Measurements from ENCODE around the gene SH3BP5. TPM values are rescaled to one million over a fixed set of nuclear protein-coding genes. Genes with fewer than 3 reads are reported as not detected.

Gene SH3BP5
- total RNA-seq, 1 experiment from 2014 or later, result 39.3 TPM

DNA sequence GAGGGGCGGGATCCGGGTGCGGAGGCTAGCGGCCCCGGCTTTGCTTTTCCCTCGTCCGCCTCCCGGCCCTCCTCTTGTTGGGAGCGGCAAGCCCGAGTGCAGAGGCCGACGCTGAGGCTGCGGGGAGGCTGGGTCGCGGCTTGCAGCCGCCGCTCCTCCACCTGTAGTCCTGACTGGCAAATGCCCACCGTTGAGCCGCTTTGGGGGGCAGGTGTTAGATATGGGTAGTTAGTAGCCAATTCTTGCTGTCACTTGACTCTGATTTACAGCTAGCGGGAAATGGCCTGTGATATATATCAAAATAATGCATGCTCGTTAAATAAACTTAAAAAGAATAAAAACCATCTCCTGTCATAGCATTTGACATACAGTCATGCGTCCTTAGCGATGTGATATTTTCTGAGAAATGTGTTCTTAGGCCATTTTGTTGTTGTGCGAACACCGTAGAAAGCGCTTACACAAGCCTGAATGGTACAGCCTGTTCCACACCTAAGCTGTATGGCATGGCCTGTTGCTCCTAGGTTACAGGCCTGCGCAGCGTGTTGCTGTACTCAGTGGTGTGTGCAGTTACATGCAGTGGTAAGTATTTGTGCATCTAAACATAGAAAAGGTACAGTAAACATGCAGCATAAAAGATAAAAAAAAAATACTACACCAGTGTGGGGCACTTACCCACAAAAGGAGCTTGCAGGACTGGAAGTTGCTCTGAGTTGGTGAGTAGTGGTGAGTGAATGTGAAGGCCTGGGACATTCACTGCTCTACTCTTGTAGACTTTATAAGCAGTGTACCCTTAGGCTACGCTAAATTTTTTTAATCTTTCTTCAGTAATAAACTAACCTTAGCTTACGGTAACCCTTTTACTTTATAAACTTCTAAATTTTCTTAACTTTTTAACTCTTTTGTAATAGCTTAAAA is 125.5 kb downstream of the SH3BP5 start:
- H3K27ac ChIP-seq, result peak overlapping the region; percentile 50
- H3K79me2 ChIP-seq (ENCODE audit: low read depth), result peaks cover 47% of the 10 kb centered on the region
- peak; percentile 11 to 38 for DNase-seq
- no peak for TF ChIP-seq EZH2 (IDR thresholded peaks at IDR 0.05; ENCODE audit: low read depth)
- TF ChIP-seq, protein P1, sequence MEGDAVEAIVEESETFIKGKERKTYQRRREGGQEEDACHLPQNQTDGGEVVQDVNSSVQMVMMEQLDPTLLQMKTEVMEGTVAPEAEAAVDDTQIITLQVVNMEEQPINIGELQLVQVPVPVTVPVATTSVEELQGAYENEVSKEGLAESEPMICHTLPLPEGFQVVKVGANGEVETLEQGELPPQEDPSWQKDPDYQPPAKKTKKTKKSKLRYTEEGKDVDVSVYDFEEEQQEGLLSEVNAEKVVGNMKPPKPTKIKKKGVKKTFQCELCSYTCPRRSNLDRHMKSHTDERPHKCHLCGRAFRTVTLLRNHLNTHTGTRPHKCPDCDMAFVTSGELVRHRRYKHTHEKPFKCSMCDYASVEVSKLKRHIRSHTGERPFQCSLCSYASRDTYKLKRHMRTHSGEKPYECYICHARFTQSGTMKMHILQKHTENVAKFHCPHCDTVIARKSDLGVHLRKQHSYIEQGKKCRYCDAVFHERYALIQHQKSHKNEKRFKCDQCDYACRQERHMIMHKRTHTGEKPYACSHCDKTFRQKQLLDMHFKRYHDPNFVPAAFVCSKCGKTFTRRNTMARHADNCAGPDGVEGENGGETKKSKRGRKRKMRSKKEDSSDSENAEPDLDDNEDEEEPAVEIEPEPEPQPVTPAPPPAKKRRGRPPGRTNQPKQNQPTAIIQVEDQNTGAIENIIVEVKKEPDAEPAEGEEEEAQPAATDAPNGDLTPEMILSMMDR (conservative IDR thresholded peaks at IDR 0.05), result no peak
- peaks cover 19% of the 10 kb centered on the region for H3K4me1 ChIP-seq (replicated peaks; ENCODE audit: insufficient read depth)
- H3K9me3 ChIP-seq (ENCODE audit: insufficient read depth, low read depth), result no peaks in the 10 kb centered on the region
- POLR2A ChIA-PET (ENCODE audit: unreplicated experiment), result interaction anchor here (0.7 kb wide), 1 partner anchor 109 kb away, joined by 5 read pairs; no protein-coding TSS in a partner anchor
- H3K9me2 ChIP-seq (ENCODE audit: insufficient read depth), result no peaks in the 10 kb centered on the region
- CTCF ChIA-PET, result interaction anchor here (0.5 to 0.6 kb wide), 2 partner anchors 350 to 1065 kb away, joined by 4 to 6 read pairs; no protein-coding TSS in a partner anchor
- H2AFZ ChIP-seq, result peak overlapping the region; percentile 94
- H3F3A ChIP-seq (ENCODE audit: insufficient read depth, low read depth), result peaks cover 17% of the 10 kb centered on the region; the same call in 1 of the 2 replicates
- BruUV-seq (replicated peaks), result TSS peak; percentile 27
- intact Hi-C loops (cut with micrococcal nuclease; ENCODE audit: unreplicated experiment), result loop anchor here (2.0 to 10.0 kb wide), 6 partner anchors 100 to 1338 kb away; no protein-coding TSS in a partner anchor
- no peaks in the 10 kb centered on the region for H3K27me3 ChIP-seq (ENCODE audit: insufficient read depth, low read depth)
- H4K20me1 ChIP-seq (ENCODE audit: insufficient read depth), result peaks cover 30% of the 10 kb centered on the region
- H3K4me3 ChIP-seq, result peak overlapping the region; percentile 98
- peak overlapping the region; percentile 93 for H3K4me2 ChIP-seq
- H3K36me3 ChIP-seq (ENCODE audit: low read depth), result peaks cover 4% of the 10 kb centered on the region; the same call in 1 of the 2 replicates

DNA sequence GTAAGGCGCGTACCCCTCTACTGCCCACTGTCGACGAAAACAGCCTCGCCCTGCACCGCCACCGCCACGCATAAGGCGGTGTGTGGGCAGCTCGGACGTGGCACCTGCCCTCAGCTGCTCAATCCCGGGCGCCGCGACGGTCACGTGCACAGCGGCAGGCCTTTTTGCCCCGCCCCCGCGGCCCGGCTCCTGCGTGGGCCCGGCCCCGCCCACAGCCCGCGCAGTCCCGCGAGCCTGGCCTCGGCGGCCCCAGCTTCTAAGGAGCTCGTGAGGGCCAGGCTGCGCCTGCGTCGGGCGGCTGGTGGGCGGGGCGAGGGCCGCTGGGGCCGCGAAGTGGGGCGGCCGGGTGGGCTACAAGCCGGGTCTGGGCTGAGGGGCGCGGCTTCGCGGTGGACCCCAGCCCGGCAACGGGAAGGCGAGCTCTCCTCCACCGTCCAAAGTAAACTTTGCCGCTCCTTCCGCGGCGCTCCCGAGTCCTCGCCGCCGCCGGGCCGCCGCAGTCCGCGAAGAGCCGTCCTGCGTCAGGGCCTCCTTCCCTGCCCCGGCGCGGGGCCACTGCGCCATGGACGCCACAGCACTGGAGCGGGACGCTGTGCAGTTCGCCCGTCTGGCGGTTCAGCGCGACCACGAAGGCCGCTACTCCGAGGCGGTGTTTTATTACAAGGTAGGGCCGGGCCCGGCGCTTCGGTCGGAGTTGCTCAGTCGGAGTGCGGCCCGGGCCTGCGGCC is 126.3 kb downstream of the SH3BP5 start, which contains the start of gene CAPN7:
CAPN7 (plus strand) TSS at position 313 of the 728 bp plus-strand sequence; CDS start at position 563, 250 bp downstream.
- CTCF ChIA-PET, result interaction anchor here (0.5 kb wide), 2 partner anchors 198 to 351 kb away, joined by 3 to 4 read pairs; no protein-coding TSS in a partner anchor
- POLR2A ChIA-PET (ENCODE audit: unreplicated experiment), result interaction anchor here (0.6 to 0.7 kb wide), 6 partner anchors 95 to 972 kb away, joined by 3 to 6 read pairs (median 4); partner anchors contain the start of gene CCDC174
- Histone ChIP-seq H3F3A (ENCODE audit: insufficient read depth, low read depth) (peaks cover 17% of the 10 kb centered on the region; the same call in 1 of the 2 replicates), H3K27ac (peak within 1 kb of the TSS; percentile 50), H3K9me3 (ENCODE audit: insufficient read depth, low read depth) (no peaks in the 10 kb centered on the region), H2AFZ (peak within 1 kb of the TSS; percentile 94), H4K20me1 (ENCODE audit: insufficient read depth) (peaks cover 28% of the 10 kb centered on the region), H3K27me3 (ENCODE audit: insufficient read depth, low read depth) (no peaks in the 10 kb centered on the region), H3K9me2 (ENCODE audit: insufficient read depth) (no peaks in the 10 kb centered on the region), H3K36me3 (ENCODE audit: low read depth) (0 out of 2 replicates have a peak, but pooled peaks cover 4% of the 10 kb centered on the region), H3K4me3 (peak within 1 kb of the TSS; percentile 98), H3K4me1 (replicated peaks; ENCODE audit: insufficient read depth) (peaks cover 19% of the 10 kb centered on the region), H3K4me2 (peak within 1 kb of the TSS; percentile 93), H3K79me2 (ENCODE audit: low read depth) (peaks cover 46% of the 10 kb centered on the region)
- intact Hi-C loops (cut with micrococcal nuclease; ENCODE audit: unreplicated experiment), result loop anchor here (2.0 to 10.0 kb wide), 6 partner anchors 99 to 1339 kb away; no protein-coding TSS in a partner anchor
- DNase-seq, result peak; percentile 72 to 95
- BruUV-seq (replicated peaks), result no TSS peak
- TF ChIP-seq EZH2 (IDR thresholded peaks at IDR 0.05; ENCODE audit: low read depth), result no peak
- TF ChIP-seq, protein P1 (conservative IDR thresholded peaks at IDR 0.05), result no peak
